ENCODE data around the gene TAGLN2.
A peak's percentile ranks its signal among the peaks of the same experiment; 100 is the strongest.
"Not testable (repeated sequence)": the region's sequence is repeated elsewhere in the genome, so short reads cannot be mapped to it uniquely, and the experiment has no call there.

The TAGLN2 gene

GRCh38 chr1:159902541-159902940 lies 22.8 kb downstream of the TAGLN2 start:
- no peak for DNase-seq (ENCODE audit: low read depth in 2 of 2, low spot score in 1 of 2)

GRCh38 chr1:159900755-159901360 lies 24.4 kb downstream of the TAGLN2 start:
- DNase-seq (ENCODE audit: low read depth in 2 of 2, low spot score in 1 of 2), result no peak

GRCh38 chr1:159900086-159900680 lies 25.1 kb downstream of the TAGLN2 start, which contains the start of gene CFAP45:
Gene CFAP45, minus strand, starts transcription at chr1:159900165. Its CDS starts 67 bp downstream, at chr1:159900098.
- DNase-seq (ENCODE audit: low read depth in 2 of 2, low spot score in 1 of 2), result no peak

- DNase-seq (ENCODE audit: low read depth in 2 of 2, low spot score in 1 of 2), result not testable (repeated sequence)
Observed at GRCh38 chr1:159899634-159900033, 25.7 kb downstream of the TAGLN2 start.

- DNase-seq (ENCODE audit: low read depth in 2 of 2, low spot score in 1 of 2), result no peak
Observed at GRCh38 chr1:159898527-159898926, 26.8 kb downstream of the TAGLN2 start.

GRCh38 chr1:159897962-159898361 lies 27.3 kb downstream of the TAGLN2 start:
- no peak for DNase-seq (ENCODE audit: low read depth in 2 of 2, low spot score in 1 of 2)

- DNase-seq (ENCODE audit: low read depth in 2 of 2, low spot score in 1 of 2), result no peak
Observed at GRCh38 chr1:159896546-159896930, 28.8 kb downstream of the TAGLN2 start.

- DNase-seq (ENCODE audit: low read depth in 2 of 2, low spot score in 1 of 2), result no peak
Observed at GRCh38 chr1:159895836-159896545, 29.3 kb downstream of the TAGLN2 start.

- no peak for DNase-seq (ENCODE audit: low read depth in 2 of 2, low spot score in 1 of 2)
Observed at GRCh38 chr1:159895286-159895685, 30.0 kb downstream of the TAGLN2 start.

- no peak for DNase-seq (ENCODE audit: low read depth in 2 of 2, low spot score in 1 of 2)
Observed at GRCh38 chr1:159892944-159893343, 32.4 kb downstream of the TAGLN2 start.

- DNase-seq (ENCODE audit: low read depth in 2 of 2, low spot score in 1 of 2), result peak; percentile 52 to 65
Observed at GRCh38 chr1:159891275-159892157, 33.8 kb downstream of the TAGLN2 start.

- DNase-seq (ENCODE audit: low read depth in 2 of 2, low spot score in 1 of 2), result no peak
Observed at GRCh38 chr1:159890390-159890789, 34.9 kb downstream of the TAGLN2 start.

GRCh38 chr1:159889821-159890252 lies 35.5 kb downstream of the TAGLN2 start:
- DNase-seq (ENCODE audit: low read depth in 2 of 2, low spot score in 1 of 2), result no peak

- DNase-seq (ENCODE audit: low read depth in 2 of 2, low spot score in 1 of 2), result no peak
Observed at GRCh38 chr1:159889202-159889601, 36.1 kb downstream of the TAGLN2 start.

- no peak for DNase-seq (ENCODE audit: low read depth in 2 of 2, low spot score in 1 of 2)
Observed at GRCh38 chr1:159884296-159884695, 41.0 kb downstream of the TAGLN2 start.

- no peak for DNase-seq (ENCODE audit: low read depth in 2 of 2, low spot score in 1 of 2)
Observed at GRCh38 chr1:159883134-159883533, 42.2 kb downstream of the TAGLN2 start.

- no peak for DNase-seq (ENCODE audit: low read depth in 2 of 2, low spot score in 1 of 2)
Observed at GRCh38 chr1:159882527-159882862, 42.8 kb downstream of the TAGLN2 start.

GRCh38 chr1:159881622-159882526 lies 43.4 kb downstream of the TAGLN2 start:
- no peak for DNase-seq (ENCODE audit: low read depth in 2 of 2, low spot score in 1 of 2)

GRCh38 chr1:159880430-159880829 lies 44.9 kb downstream of the TAGLN2 start:
- no peak for DNase-seq (ENCODE audit: low read depth in 2 of 2, low spot score in 1 of 2)

- DNase-seq (ENCODE audit: low read depth in 2 of 2, low spot score in 1 of 2), result no peak
Observed at GRCh38 chr1:159879977-159880376, 45.3 kb downstream of the TAGLN2 start.

Measured in stimulated activated CD8-positive, alpha-beta memory T cell treated with anti-CD3 and anti-CD28 coated beads, Interleukin-4, amount 100 ng/mL, for 1 hour (primary cell).